ENCODE data around the gene FARS2.

DNA sequence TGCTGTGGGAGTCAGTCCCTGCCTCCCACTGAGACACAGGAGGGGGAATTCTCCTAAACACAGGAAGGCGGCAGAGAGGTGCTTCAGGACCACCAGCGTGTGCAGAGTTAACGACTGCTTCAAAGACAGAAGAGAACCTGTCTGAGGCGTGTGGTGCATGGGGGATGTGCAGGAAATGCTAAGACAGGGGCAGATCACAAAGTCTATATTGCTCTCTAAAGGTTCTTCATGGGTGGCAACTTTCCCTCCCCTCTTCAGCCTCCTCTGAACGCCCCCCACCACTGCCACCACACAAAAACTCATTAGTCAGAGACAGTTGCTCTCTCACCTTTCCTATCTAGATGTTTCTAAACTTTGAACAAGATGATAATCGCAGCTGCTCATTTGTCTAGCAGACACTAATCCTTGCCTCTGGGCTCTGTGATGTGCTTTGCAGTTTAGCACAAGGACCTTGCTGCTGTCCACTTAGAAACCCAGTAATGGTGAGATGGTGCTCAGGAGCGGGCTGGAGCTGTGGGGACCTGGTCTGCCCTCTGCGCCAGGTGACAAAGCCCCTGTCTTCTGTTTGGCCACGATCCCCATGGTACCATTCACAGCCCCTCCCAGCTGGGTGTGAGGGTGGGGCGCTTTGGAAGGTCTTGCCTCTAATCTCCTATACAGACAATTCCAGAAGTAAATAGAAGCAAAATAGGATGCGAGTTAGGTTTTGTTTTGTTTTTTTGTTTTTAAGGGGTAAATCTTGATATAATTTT is 525.8 kb downstream of the FARS2 start:
- TF ChIP-seq POLR2A (IDR thresholded peaks at IDR 0.05; ENCODE audit: low read depth, low read length): no peak
- TF ChIP-seq TAF1 (IDR thresholded peaks at IDR 0.05; ENCODE audit: borderline replicate concordance, low read depth, low read length): no peak
- TF ChIP-seq POLR2AphosphoS5 (IDR thresholded peaks at IDR 0.05; ENCODE audit: low read depth, low read length): no peak
